Measurements from ENCODE around the gene BSG. TPM values are rescaled to one million over a fixed set of nuclear protein-coding genes. Genes with fewer than 3 reads are reported as not detected.
A peak's percentile ranks its signal among the peaks of the same experiment; 100 is the strongest.

Gene BSG
- polyA plus RNA-seq, 2 of the 4 experiments (the other 2 are of a cell fraction) = 285 to 579 TPM

- Histone ChIP-seq H3K9me3 (no peaks in the 10 kb centered on the region), H3K27ac (no peak overlapping the region), H3K4me2 (no peak overlapping the region), H3K4me3 (no peak overlapping the region), H3K4me1 (peaks cover 10% of the 10 kb centered on the region)
- CTCF ChIA-PET = no interaction called here
- ATAC-seq (no peak), DNase-seq (ENCODE audit: low read depth in 1 of 2, low spot score in 1 of 2) (no peak), FAIRE-seq (no peak)
- no peak for TF ChIP-seq CHD2 (IDR thresholded peaks at IDR 0.05; ENCODE audit: low read length, partially characterized antibody)
- no peak for TF ChIP-seq NR3C1 (IDR thresholded peaks at IDR 0.05)
- no peak for TF ChIP-seq HMGXB4 (CRISPR knock-in tag; IDR thresholded peaks at IDR 0.05; ENCODE audit: borderline replicate concordance)
- no peak for TF ChIP-seq RARB (CRISPR knock-in tag; IDR thresholded peaks at IDR 0.05)
- no peak for TF ChIP-seq CTCF (IDR thresholded peaks at IDR 0.05)
- TF ChIP-seq EHMT2 (IDR thresholded peaks at IDR 0.05; ENCODE audit: low read depth) = no peak
- TF ChIP-seq FOSB (CRISPR knock-in tag; IDR thresholded peaks at IDR 0.05) = no peak
- no peak for TF ChIP-seq SREBF2 (IDR thresholded peaks at IDR 0.05)
- TF ChIP-seq EHF (CRISPR knock-in tag; IDR thresholded peaks at IDR 0.05) = no peak
- TF ChIP-seq REST (IDR thresholded peaks at IDR 0.05) = no peak
- no peak for TF ChIP-seq SMC3 (IDR thresholded peaks at IDR 0.05)
- no peak for TF ChIP-seq BHLHE40 (IDR thresholded peaks at IDR 0.05; ENCODE audit: low read depth, low read length)
- TF ChIP-seq HOXB13 (CRISPR knock-in tag; IDR thresholded peaks at IDR 0.05; ENCODE audit: low read depth) = no peak
- no peak for TF ChIP-seq POLR2AphosphoS2 (conservative IDR thresholded peaks at IDR 0.05; ENCODE audit: low read length)
- no peak for TF ChIP-seq KDM1A (IDR thresholded peaks at IDR 0.05; ENCODE audit: low read depth)
- TF ChIP-seq POLR2A (IDR thresholded peaks at IDR 0.05; ENCODE audit: low read length) = no peak
- POLR2A ChIA-PET = interaction anchor here (0.7 kb wide), 1 partner anchor 8 kb away, joined by 5 read pairs; no protein-coding TSS in a partner anchor
- WGBS (ENCODE audit: missing lambda C conversion rate) = 93% methylated on average over 3 of the region's 15 CpGs
These were observed 25.3 kb upstream of the BSG start for GRCh38 chr19:547117-547516.

- ChIA-PET POLR2A (no interaction called here), CTCF (no interaction called here)
- H3K9me3 ChIP-seq = no peaks in the 10 kb centered on the region
- TF ChIP-seq CHD4 (IDR thresholded peaks at IDR 0.05; ENCODE audit: borderline replicate concordance) (no peak), ZFP36 (IDR thresholded peaks at IDR 0.05; ENCODE audit: borderline replicate concordance, partially characterized antibody) (peak; percentile 75)
- 86% methylated on average over 12 of the region's 26 CpGs for WGBS (ENCODE audit: missing lambda C conversion rate)
- H3K4me2 ChIP-seq = no peak overlapping the region
- peaks cover 10% of the 10 kb centered on the region for H3K4me1 ChIP-seq
- DNase-seq (ENCODE audit: low read depth in 1 of 2, low spot score in 1 of 2) (no peak), ATAC-seq (peak in 1 of 2 experiments; percentile 7; a peak in 1 of 6 replicates), FAIRE-seq (no peak)
- H3K27ac ChIP-seq = no peak overlapping the region
- H3K4me3 ChIP-seq = no peak overlapping the region
These were observed 24.3 kb upstream of the BSG start for GRCh38 chr19:547836-548720.

All from A549 (cell line).